Activated CD4-positive, alpha-beta memory T cell treated with anti-CD3 and anti-CD28 coated beads for 36 hours (primary cell): Measurements from ENCODE around the gene USP12. TPM values are rescaled to one million over a fixed set of nuclear protein-coding genes. Genes with fewer than 3 reads are reported as not detected.
"Not testable (repeated sequence)": the region's sequence is repeated elsewhere in the genome, so short reads cannot be mapped to it uniquely, and the experiment has no call there.

Source experiments
- CTCF ChIA-PET: fragments of 350-600 bp; sonication (Branson Sonifier 250); formaldehyde crosslinking; loops from one replicate; lab custom pipeline; 2021; ENCODE audit warnings: antibody characterized with exemption, inconsistent platforms; lab: Charles Lee
- POLR2A ChIA-PET: fragments of 350-600 bp; sonication (Branson Sonifier 250); formaldehyde crosslinking; loops from one replicate; lab custom pipeline; 2021; ENCODE audit warnings: antibody characterized with exemption; lab: Charles Lee
- DNase-seq: peaks from one replicate; pipeline ENCODE4 v3.0.0-alpha.2; 2020
- H3K27ac Mint-ChIP-seq: one replicate; pipeline ENCODE4 v1.8.0; 2021; ENCODE audit warnings: mixed read lengths
- H3K27me3 Mint-ChIP-seq: one replicate; pipeline ENCODE4 v1.8.0; 2021; ENCODE audit warnings: mixed read lengths
- H3K36me3 Mint-ChIP-seq: one replicate; pipeline ENCODE4 v1.8.0; 2021; ENCODE audit warnings: mixed read lengths
- H3K4me1 Mint-ChIP-seq: one replicate; pipeline ENCODE4 v1.8.0; 2021; ENCODE audit warnings: low read depth, mixed read lengths
- H3K4me3 Mint-ChIP-seq: one replicate; pipeline ENCODE4 v1.8.0; 2021; ENCODE audit warnings: mild to moderate bottlenecking, mixed read lengths
- H3K9me3 Mint-ChIP-seq: one replicate; pipeline ENCODE4 v1.8.0; 2021; ENCODE audit warnings: mixed read lengths
- intact Hi-C: fragments of 100-400 bp; cut with micrococcal nuclease; formaldehyde crosslinking; loops from one replicate; pipeline ENCODE4 v1.15.1; 2023
- total RNA-seq, 2 experiments: library from RNA; stranded (reverse); gene quantifications; one replicate each; pipeline ENCODE4 v1.2.3, GENCODE V29; 2021

The USP12 gene
- total RNA-seq, 2 experiments from 2014 or later, result 39.4 to 40.6 TPM

DNA sequence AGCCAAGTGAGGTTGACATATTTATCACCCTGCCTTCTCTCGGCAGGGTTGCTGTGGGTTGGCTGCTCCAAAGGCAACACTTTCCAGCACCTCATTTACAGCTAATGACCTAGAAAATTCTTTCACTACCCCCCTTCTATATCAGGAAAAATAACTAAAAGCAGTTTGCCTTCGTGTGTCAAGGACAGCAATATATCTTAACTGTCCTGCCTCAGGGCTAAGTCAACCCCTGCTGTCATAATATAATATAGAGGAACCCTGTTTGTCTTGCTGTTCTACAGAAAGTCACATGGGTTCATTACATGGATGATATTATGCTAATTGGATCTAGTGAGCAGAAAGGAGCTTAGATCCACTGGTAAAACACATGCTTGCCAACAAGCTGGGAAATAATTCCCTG lies 28.1 kb upstream of the USP12 start:
- peaks cover 4% of the 10 kb centered on the region for H3K9me3 Mint-ChIP-seq
- peaks cover 17% of the 10 kb centered on the region for H3K4me1 Mint-ChIP-seq
- no peaks in the 10 kb centered on the region for H3K36me3 Mint-ChIP-seq
- peaks cover 11% of the 10 kb centered on the region for H3K27me3 Mint-ChIP-seq
- no peak for DNase-seq
- H3K27ac Mint-ChIP-seq, result no peak overlapping the region
- intact Hi-C loops, result loop anchor here (2.0 to 5.0 kb wide), 2 partner anchors 51 to 202 kb away; partner anchors contain the start of gene RPL21
- ChIA-PET CTCF (interaction anchor here (0.9 kb wide), 1 partner anchor 215 kb away, joined by 4 read pairs; no protein-coding TSS in a partner anchor), POLR2A (no interaction called here)
- H3K4me3 Mint-ChIP-seq, result no peak overlapping the region

DNA sequence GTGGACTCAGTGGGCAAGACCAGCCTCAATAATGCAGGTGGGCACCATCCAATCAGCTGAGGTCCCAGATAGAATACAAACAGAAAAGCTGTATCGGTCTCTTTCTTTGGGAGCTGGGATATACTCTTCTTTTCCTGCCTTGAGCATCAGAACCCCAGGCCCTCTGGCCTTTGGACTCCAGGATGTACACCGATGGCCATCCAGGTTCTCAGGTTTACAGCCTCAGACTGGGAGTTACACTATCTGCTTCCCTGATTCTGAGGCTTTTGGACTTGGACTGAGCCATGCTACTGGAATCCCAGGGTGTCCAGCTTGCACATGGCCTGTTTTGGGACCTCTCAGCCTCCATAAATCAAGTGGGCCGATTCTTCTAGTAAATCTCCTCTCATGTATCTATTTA lies 27.6 kb upstream of the USP12 start:
- H3K27ac Mint-ChIP-seq, result no peak overlapping the region
- ChIA-PET CTCF (interaction anchor here (0.9 kb wide), 1 partner anchor 214 kb away, joined by 4 read pairs; no protein-coding TSS in a partner anchor), POLR2A (no interaction called here)
- H3K36me3 Mint-ChIP-seq, result no peaks in the 10 kb centered on the region
- H3K9me3 Mint-ChIP-seq, result peaks cover 4% of the 10 kb centered on the region
- no peak for DNase-seq
- H3K4me1 Mint-ChIP-seq, result peaks cover 19% of the 10 kb centered on the region
- intact Hi-C loops, result no loop called here
- peaks cover 14% of the 10 kb centered on the region for H3K27me3 Mint-ChIP-seq
- H3K4me3 Mint-ChIP-seq, result no peak overlapping the region

DNA sequence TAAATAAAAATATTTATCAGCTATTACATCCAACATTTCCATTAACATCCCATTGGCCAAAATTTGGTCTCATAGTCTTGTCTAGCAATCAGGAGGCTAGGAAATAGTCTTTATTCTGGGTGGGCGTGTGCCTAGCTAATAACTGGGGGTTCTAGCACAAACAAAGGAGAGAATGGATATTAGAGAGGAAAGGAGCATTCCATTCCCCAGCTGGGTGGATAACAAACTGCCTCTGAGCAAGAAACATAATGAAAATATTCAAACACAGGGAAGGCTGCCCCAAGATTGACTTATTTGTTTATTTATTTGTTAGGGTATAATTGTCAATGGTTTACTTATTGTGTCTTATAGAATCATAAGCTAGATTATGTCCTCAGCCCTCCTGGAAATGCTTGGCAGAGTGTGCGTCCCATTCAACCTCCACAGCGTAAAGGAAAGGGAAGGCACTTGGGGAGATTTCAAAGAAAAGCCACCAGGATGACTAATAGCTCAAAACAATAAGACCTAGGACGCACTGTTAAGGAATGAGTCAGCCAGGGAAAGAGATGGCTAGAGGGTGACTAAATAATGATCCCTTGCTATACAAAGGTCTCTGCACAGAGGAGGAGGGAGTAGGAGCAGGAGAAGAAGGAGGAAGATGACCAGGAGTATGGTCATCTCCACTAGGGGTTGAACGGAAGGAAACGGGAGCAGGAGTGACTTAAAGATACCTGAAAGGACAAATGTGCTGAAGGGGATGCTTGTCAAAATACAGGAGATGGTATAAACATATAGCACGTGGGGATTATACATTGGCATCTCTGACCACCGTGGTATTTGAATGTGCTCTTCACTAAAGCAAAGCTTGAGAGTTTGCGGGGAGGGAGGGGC lies 23.5 kb upstream of the USP12 start:
- H3K27ac Mint-ChIP-seq, result no peak overlapping the region
- POLR2A ChIA-PET, result no interaction called here

DNA sequence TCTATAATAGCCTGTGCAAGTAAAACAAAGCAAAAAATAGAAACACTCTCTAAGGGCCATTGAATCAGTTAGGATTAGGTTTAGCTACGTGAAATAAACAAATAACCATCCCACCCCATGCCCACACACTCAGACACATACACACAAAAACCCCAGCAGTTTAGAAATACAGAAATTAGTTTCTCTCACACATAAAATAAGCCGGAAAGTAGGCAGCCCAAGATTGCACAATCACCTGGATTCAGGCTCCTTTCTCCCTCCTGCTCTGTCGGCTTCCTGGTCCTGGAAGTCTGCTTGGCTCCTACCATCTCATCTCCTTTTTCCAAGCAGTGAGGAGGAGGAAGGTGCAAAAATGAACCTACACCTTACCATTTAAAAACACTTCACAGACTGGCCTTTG lies 22.6 kb upstream of the USP12 start:
- no peak for DNase-seq
- CTCF ChIA-PET, result interaction anchor here (1.1 kb wide), 1 partner anchor 9 kb away, joined by 3 read pairs; no protein-coding TSS in a partner anchor
- Mint-ChIP-seq H3K36me3 (no peaks in the 10 kb centered on the region), H3K27ac (no peak overlapping the region), H3K9me3 (peaks cover 4% of the 10 kb centered on the region), H3K4me3 (no peak overlapping the region), H3K4me1 (peaks cover 19% of the 10 kb centered on the region), H3K27me3 (peaks cover 22% of the 10 kb centered on the region)
- intact Hi-C loops, result loop anchor here (2.0 kb wide), 1 partner anchor 23 kb away; the partner anchor contains the start of gene USP12
- POLR2A ChIA-PET, result no interaction called here

More for the DNA sequence above, 23.5 kb upstream of the USP12 start:
- Mint-ChIP-seq H3K9me3 (peaks cover 4% of the 10 kb centered on the region), H3K27me3 (peaks cover 22% of the 10 kb centered on the region), H3K4me3 (no peak overlapping the region), H3K36me3 (no peaks in the 10 kb centered on the region), H3K4me1 (peaks cover 19% of the 10 kb centered on the region)
- CTCF ChIA-PET, result interaction anchor here (1.1 kb wide), 1 partner anchor 8 kb away, joined by 3 read pairs; no protein-coding TSS in a partner anchor
- intact Hi-C loops, result loop anchor here (1.0 to 2.0 kb wide), 2 partner anchors 24 to 63 kb away; partner anchors contain the start of gene USP12
- peak; percentile 22 for DNase-seq

DNA sequence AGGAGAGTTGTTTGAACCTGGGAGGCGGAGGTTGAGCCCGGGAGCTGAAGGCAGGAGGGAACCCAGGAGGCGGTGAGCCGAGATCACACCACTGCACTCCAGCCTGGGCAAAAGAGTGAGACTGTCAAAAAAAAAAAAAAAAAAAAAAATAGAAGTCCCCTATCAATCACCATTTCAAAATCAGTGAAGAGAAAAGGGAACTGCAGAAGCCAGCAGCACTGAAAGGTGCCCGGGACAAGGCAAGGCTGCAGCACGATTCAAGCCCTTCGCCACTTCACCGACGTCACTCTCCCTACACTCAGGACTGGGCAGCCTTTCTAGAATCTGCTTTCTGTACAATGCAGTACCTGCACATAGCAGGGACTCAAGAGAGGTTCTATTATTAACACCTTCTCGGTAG lies 21.9 kb upstream of the USP12 start:
- Mint-ChIP-seq H3K9me3 (peaks cover 4% of the 10 kb centered on the region), H3K4me3 (no peak overlapping the region), H3K27me3 (peaks cover 22% of the 10 kb centered on the region), H3K27ac (no peak overlapping the region), H3K4me1 (peaks cover 19% of the 10 kb centered on the region), H3K36me3 (no peaks in the 10 kb centered on the region)
- CTCF ChIA-PET, result no interaction called here
- intact Hi-C loops, result no loop called here
- POLR2A ChIA-PET, result no interaction called here
- DNase-seq, result no peak

DNA sequence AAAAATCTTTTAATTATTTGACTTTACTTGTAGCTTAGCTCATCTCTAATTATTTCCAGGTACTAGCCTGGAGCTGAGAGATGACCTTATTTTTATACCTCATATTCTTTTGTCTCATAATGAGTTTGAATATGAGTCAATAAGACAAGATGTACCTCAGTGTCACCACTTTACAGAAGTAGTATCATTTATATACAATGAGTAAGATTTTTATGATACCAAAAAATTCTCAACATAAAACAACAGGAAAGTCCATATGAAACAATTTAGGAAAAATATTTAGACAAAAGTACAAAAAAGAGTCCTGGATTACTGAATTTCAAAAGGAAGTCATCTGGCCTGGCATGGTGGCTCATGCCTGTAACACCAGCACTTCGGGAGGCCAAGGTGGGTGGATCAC lies 21.4 kb upstream of the USP12 start:
- POLR2A ChIA-PET, result no interaction called here
- intact Hi-C loops, result no loop called here
- Mint-ChIP-seq H3K4me3 (no peak overlapping the region), H3K27me3 (peaks cover 21% of the 10 kb centered on the region), H3K36me3 (no peaks in the 10 kb centered on the region), H3K27ac (no peak overlapping the region), H3K4me1 (peaks cover 19% of the 10 kb centered on the region), H3K9me3 (peaks cover 3% of the 10 kb centered on the region)
- no peak for DNase-seq
- CTCF ChIA-PET, result no interaction called here

DNA sequence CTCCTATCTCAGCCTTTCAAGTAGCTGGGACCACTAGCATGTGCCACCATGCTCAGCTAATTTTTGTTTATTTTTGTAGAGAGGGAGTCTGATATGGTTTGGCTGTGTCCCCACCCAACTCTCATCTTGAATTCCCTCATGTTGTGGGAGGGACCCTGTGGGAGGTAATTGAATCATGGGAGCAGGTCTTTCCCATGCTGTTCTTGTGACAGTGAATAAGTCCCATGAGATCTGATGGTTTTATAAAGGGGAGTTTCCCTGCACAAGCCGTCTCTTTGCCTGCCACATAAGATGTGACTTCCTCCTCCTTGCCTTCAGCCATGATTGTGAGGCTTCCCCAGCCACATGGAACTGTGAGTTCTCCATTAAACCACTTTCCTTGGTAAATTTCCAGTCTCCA lies 20.8 kb upstream of the USP12 start:
- H3K27ac Mint-ChIP-seq, CTCF ChIA-PET, H3K36me3 Mint-ChIP-seq, H3K4me3 Mint-ChIP-seq, DNase-seq, POLR2A ChIA-PET, intact Hi-C loops, H3K9me3 Mint-ChIP-seq: not testable (repeated sequence)
- Mint-ChIP-seq H3K4me1 (peaks cover 19% of the 10 kb centered on the region), H3K27me3 (peaks cover 17% of the 10 kb centered on the region)

DNA sequence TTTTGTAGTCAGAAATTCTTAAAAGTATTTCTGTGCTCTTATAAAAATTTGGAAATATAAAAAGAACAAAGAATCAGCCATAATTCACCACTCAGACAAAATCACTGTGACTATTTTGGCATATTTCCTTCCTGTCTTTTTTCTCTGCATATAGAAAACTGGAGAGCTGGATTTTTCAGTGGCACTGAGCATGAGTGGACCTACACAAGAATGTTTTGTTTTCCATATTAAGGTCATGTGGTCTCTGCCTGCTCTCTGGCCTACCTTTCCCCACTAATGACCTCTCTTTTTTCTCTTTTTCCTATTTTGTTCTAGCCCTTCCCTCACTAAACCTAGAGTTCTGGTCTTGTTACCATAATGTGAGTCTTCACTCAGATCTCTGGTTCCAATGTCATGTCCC lies 17.6 kb upstream of the USP12 start:
- ChIA-PET CTCF (no interaction called here), POLR2A (no interaction called here)
- Mint-ChIP-seq H3K36me3 (no peaks in the 10 kb centered on the region), H3K27me3 (peaks cover 9% of the 10 kb centered on the region), H3K4me3 (no peak overlapping the region), H3K9me3 (no peaks in the 10 kb centered on the region), H3K27ac (no peak overlapping the region), H3K4me1 (peaks cover 8% of the 10 kb centered on the region)
- no peak for DNase-seq
- intact Hi-C loops, result no loop called here

DNA sequence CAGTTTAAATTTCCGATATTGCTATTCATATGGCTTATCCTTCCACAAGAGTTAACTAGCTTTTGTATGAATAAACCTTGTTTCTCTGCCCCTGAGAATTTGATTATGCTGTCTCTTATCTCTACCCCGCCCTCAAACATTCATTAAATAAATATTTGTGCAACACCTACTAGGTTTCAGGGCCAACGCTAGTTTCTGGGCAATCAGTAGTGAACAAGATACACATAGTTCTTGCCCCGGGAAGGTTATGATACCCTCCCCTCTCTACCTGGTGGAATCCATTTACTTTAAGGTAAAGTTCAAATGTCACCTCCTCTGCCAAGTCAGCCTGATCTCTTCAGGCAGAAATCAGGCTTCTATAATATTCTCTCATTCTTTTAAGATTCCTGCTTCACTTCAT lies 16.6 kb upstream of the USP12 start:
- ChIA-PET CTCF (no interaction called here), POLR2A (no interaction called here)
- Mint-ChIP-seq H3K4me1 (peaks cover 5% of the 10 kb centered on the region), H3K9me3 (no peaks in the 10 kb centered on the region), H3K27me3 (peaks cover 2% of the 10 kb centered on the region), H3K27ac (no peak overlapping the region), H3K4me3 (no peak overlapping the region), H3K36me3 (no peaks in the 10 kb centered on the region)
- intact Hi-C loops, result no loop called here
- DNase-seq, result no peak

DNA sequence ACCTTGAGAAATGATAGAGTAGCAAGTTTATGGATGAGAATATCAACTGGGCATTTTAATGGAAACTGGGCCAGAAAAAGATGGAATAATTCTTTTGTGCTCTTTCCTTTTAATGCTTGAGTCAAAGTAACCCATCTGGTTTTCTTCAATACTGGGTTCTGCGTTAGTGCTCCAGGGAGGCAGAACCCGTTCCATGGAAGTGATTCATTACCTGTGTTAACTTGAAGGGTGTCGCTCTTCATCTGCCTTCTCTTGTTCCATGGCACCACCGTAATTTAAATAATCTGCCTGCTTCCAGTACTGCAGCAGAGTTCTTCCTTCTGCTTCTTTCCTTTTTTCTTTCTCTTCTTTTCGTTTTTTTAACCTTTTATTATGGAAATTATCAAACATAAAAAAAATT lies 14.7 kb upstream of the USP12 start:
- H3K27me3 Mint-ChIP-seq, result peaks cover 3% of the 10 kb centered on the region
- POLR2A ChIA-PET, result no interaction called here
- no peaks in the 10 kb centered on the region for H3K36me3 Mint-ChIP-seq
- no peak overlapping the region for H3K27ac Mint-ChIP-seq
- CTCF ChIA-PET, result no interaction called here
- intact Hi-C loops, result no loop called here
- H3K9me3 Mint-ChIP-seq, result no peaks in the 10 kb centered on the region
- DNase-seq, result no peak
- H3K4me1 Mint-ChIP-seq, result no peaks in the 10 kb centered on the region
- no peak overlapping the region for H3K4me3 Mint-ChIP-seq

DNA sequence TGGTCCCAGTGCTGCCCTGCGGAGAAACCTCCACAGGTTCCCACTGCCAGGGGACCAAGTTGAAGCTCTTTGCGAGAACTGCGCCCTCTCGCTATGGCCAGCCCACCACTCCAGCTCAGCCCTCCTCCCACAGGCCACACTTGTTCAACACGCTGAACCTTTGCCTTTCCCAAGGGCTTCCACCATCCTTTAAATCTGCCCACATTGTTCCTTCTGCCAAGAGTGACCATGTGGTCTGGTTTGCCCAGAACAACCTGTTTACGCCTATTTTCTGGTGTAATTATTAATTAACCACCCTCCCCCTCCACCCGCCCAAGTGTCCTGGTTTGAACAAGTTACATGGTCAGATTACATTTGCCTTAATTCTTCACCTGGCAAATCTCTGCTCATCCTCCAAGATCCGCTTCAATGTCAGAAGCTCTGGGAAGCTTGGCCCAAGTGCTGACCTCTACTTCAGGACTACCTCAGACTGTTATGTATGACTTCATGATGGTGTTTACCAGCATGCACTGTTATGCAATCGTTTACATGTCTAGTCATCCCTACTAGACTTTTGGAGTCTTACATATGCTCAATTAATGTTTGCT lies 12.0 kb upstream of the USP12 start:
- CTCF ChIA-PET, result interaction anchor here (1.4 kb wide), 1 partner anchor 175 kb away, joined by 3 read pairs; no protein-coding TSS in a partner anchor
- intact Hi-C loops, result no loop called here

DNA sequence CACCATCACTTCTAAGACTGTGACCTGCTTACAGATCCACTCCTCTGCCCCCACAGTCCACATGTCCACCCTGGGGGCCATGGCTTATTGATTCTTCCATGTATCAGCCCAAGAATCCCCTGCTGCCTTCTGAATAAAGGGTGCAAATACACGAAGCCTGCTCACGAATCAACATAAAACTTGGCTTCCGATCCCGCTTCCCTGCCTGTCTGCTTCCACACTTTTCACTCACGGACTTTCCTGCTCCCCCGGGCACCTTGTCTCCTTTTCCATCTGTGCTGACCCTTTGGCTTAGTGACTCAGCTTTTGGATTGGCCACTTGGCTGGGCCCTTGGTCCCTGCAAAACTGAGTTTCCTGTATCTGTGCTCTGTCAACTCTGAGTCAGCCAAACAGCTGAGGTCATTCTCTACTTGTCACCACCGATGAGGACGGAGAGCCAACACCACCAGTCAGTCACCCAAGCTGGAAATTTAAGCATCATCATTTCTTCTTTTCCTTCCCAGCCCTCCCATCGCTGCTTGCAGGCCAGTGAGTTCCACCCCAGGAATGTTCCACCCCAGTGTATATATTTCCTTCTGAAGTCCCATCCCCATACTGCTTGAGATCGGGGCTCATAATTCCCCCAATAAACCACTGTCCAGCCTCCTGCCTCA lies 11.4 kb upstream of the USP12 start:
- Mint-ChIP-seq H3K27ac (no peak overlapping the region), H3K27me3 (peaks cover 3% of the 10 kb centered on the region), H3K9me3 (no peaks in the 10 kb centered on the region), H3K36me3 (no peaks in the 10 kb centered on the region), H3K4me3 (no peak overlapping the region), H3K4me1 (no peaks in the 10 kb centered on the region)
- ChIA-PET CTCF (interaction anchor here (1.4 kb wide), 1 partner anchor 176 kb away, joined by 3 read pairs; no protein-coding TSS in a partner anchor), POLR2A (no interaction called here)
- intact Hi-C loops, result no loop called here
- DNase-seq, result no peak

More for the DNA sequence above, 12.0 kb upstream of the USP12 start:
- Mint-ChIP-seq H3K9me3 (no peaks in the 10 kb centered on the region), H3K27me3 (peaks cover 3% of the 10 kb centered on the region), H3K27ac (no peak overlapping the region), H3K36me3 (no peaks in the 10 kb centered on the region), H3K4me3 (no peak overlapping the region), H3K4me1 (no peaks in the 10 kb centered on the region)
- DNase-seq, result no peak
- POLR2A ChIA-PET, result no interaction called here
